GM12801 (cell line): Measurements from ENCODE around the gene MAP3K13.

ENCODE experiments used
- TF ChIP-seq, protein P1 (sequence below): IDR thresholded peaks from one replicate; pipeline ENCODE4 v1.5.1; 2011; ENCODE audit warnings: control low read depth; ENCODE audit not compliant: insufficient read length; ENCODE audit errors: extremely low read depth

Gene MAP3K13

DNA sequence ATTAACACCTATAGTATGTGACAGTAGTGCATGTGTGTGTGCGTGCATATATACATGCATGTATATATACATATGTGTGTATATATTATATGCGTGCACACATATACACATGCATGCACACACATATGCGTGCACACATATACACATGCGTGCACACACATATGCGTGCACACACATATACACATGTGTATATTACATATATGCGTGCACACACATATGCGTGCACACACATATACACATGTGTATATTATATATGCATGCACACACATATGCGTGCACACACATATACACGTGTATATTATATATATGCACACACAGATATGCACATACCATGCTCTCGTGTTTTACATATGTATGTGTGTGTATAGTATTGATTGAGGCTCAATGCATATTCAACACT is 42.0 kb upstream of the MAP3K13 start:
- TF ChIP-seq, protein P1, sequence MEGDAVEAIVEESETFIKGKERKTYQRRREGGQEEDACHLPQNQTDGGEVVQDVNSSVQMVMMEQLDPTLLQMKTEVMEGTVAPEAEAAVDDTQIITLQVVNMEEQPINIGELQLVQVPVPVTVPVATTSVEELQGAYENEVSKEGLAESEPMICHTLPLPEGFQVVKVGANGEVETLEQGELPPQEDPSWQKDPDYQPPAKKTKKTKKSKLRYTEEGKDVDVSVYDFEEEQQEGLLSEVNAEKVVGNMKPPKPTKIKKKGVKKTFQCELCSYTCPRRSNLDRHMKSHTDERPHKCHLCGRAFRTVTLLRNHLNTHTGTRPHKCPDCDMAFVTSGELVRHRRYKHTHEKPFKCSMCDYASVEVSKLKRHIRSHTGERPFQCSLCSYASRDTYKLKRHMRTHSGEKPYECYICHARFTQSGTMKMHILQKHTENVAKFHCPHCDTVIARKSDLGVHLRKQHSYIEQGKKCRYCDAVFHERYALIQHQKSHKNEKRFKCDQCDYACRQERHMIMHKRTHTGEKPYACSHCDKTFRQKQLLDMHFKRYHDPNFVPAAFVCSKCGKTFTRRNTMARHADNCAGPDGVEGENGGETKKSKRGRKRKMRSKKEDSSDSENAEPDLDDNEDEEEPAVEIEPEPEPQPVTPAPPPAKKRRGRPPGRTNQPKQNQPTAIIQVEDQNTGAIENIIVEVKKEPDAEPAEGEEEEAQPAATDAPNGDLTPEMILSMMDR, result no peak

DNA sequence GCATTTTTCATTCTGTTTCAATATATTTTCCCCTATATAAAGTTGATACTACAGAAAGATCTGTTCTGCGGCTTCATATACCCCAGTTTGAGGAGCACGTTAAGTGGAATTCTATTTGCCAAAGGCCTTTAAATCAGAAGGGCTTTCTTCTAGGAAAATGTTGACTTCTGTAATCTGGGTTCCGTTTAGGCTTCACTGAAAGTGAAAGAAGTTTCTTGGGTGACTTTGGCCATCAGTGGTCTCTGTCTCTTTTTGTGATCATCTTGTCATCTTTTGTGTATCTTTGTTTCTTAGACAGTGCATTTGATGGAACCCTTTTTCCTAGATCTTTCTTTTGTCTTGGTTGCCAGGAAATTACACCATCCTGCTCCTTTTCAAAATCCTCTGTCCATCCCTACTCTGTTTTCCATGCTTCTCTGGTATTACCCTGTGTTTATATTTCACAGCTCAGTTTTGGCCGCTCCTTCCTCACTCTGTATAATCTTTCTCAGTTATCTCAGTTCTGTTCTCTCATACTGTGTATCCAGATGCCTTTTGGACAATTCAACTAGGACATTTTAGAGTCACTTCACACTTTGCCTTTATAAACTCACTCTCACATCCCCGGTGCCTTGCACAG is 40.7 kb upstream of the MAP3K13 start:
- TF ChIP-seq, protein P1, result no peak

DNA sequence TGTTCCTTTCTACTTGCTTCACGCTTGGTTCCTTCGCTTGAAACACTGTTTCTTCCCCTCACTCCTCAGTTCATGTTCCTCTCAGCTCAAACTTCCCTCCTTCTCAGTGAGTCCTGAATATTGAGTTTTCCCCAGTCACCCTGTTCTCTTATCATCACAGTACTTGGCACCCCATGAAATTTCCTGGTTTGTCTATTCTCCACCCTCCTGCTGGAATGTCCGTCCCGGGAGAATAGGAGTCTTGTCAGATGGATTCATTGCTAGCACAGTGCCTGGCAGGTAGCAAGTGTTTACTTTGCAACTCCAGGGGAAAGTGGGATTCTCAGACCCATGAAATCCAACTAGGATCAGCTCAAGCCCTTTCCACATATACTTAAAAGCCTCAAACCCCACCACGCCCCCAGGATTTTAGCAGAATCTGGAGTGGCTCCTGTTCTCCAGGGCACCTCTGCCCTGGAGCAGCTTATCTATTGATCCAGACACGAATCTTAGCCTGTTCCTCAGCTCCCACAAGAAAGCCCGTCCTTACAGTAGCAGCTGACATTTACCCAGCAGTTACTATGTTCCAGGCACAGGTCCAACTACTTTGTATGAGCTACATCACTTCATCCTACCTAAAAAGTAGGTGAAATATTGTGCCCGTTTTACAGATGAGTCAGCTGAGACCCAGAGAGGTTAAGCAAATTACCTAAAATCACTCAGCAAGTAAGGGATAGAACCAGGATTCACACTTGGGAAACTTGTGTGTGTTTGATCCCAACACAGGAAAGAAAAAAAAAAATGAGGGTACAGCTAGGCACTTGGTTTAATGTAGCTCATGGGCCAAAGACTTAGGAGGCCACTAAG is 36.8 kb upstream of the MAP3K13 start:
- TF ChIP-seq, protein P1, result no peak

DNA sequence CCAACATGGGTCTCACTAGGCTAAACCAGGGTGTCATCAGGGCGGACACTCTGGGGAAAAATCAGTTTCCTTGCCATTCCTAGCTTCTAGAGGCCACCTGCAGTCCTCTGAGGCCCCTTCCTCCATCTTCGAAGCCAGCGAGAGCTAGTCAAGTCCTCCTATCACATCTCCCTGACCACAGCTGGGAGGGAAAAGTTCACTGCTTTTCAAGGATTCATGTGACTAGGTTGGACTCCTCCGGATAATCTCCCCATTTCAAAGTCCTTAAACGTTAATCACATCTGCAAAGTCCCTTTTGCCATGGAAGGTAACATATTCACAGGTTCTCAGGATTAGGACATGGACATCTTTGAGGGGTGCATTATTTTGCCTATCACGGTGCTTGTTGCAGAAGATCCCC is 35.9 kb upstream of the MAP3K13 start:
- TF ChIP-seq, protein P1, result no peak

DNA sequence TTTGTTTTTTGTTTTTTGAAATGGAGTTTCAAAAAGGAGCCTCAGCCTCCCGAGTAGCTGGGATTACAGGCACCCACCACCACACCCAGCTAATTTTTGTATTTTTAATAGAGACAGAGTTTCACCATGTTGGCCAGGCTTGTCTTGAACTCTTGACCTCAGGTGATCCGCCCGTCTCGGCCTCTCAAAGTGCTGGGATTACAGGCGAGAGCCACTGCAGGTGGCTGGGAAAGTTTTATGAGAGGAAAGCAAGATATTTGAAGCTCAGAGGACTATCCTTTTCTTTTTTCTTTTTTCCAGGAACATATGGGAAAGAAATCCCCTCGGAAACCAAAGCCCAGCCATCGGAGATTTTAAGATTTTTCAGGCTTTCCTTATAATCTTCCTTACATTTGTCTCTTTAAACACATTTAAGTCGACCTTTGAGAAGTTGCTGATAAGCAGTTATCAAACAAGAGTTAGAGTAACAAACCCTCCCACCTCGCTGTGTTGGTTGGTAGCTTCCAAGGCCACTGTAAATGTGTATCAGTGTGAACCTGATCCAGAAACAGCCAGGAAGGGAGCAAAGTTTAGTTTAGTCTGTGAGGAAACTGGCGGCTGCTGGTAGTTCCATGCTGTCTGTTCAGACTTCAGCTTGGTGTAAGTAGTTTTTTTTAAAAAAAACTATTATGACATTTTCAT is 34.5 kb upstream of the MAP3K13 start:
- TF ChIP-seq, protein P1, result no peak

DNA sequence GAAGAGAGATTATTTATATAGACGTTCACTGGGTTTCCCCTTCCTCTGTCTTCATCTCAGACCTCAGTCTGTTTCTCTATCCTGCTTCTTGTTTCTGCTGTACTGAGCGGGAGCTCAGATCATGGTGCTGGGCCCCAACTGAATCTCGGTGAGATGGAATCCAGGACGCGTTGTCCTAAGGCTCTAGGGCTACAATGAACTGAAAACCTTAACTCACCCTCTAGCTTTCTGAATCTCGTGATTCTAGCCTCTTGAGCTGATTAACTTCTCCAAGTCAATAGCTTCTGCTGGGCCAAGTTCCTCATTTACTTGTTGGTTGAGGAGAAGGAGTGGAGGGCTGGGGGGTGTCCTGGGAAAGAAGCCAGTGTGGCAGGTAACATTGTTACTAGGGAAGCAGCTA is 32.7 kb upstream of the MAP3K13 start:
- TF ChIP-seq, protein P1, result no peak

DNA sequence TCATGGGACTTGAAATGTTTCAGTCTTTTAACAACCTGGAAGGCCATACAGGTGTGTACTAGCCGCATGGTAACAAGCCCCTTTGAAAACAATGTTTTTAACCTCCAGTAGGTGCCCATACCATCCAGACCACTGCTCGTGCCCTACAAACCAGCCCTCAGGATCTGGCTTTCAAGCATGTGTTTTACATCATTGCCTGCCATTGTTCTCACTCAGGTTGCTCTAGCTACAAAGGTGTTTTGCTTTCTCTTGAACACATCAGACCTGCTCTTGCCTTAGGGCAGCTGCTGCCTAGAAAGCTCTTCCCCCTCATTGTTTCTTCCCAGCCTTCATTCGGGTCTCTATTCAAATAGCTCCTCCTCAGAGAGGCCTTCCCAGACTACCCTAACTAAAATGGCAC is 32.3 kb upstream of the MAP3K13 start:
- TF ChIP-seq, protein P1, result no peak
